HG02840 (cell line): ENCODE results near the gene AHDC1.
"Not testable (repeated sequence)": the region's sequence is repeated elsewhere in the genome, so short reads cannot be mapped to it uniquely, and the experiment has no call there.

Experiments
- ATAC-seq: cut with Tn5 transposase; IDR thresholded peaks from one replicate; pipeline ENCODE4 v1.9.1; 2021; ENCODE audit warnings: mild to moderate bottlenecking, moderate library complexity, moderate number of reproducible peaks; ENCODE audit not compliant: unreplicated experiment, low FRiP score

AHDC1 gene

GRCh38 chr1:27520651-27521050 lies 83.3 kb downstream of the AHDC1 start:
- no peak for ATAC-seq

DNA sequence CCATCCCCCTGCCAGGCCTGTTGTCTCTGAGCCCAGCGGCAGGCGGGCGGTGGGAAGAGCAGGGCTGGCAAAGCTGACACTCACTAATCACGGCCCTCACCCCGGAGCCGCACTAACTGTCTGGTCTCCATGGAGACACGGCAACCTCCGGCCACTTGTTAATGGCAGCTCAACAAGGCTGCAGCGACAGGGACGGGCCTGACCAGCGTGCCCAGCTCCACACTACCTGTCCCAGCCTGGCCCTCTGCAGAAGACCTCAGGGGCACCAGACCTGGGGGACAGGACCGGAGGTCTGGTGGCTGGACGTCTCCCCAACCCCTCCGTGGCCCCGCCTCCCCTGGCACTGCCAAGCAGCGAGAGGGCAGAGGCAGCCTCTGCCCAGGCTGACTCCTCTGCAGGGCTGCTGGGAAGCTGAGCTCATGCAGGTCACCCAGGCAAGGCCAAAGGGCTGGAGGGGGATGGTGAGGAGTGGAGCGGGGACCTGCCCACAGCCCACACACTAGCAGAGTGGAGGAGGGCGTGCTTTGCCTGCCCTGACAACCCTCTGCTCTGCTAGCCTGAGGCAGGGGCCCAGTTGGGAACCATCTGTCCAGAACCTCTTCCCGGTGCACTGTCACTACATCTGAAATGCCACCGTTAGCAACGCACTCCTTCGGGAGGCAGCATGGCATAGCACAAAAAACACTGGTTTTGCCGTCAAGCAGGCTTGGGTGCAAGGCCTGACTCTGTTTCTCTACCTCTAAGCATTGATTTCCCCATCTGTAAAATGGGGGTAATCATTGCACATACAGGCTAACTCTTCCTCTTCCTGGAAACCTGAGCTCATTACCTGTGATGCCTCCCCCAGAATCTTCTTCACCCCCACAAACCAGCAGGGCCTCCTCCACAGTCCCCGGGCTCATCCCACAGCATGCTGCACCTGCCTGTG lies 84.3 kb downstream of the AHDC1 start:
- ATAC-seq = no peak

DNA sequence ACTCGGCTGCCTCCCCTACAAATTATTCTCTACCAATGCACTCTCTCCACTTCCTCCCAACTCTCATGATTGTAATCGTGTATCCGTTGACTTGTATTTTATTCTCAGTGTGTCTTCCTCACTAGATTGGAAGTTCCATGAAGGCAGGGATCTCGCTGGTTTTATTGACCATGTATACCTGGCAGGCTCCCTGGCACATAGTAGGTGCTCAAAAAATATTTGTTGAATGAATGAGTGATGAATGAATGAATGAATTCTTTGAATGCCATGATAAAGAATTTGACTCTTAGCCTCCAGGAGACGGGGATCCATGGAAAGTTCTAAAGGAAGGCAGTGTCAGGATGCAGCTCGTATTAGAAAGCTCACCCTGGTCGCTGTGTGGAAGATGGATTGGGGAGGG lies 85.1 kb downstream of the AHDC1 start:
- ATAC-seq = no peak

DNA sequence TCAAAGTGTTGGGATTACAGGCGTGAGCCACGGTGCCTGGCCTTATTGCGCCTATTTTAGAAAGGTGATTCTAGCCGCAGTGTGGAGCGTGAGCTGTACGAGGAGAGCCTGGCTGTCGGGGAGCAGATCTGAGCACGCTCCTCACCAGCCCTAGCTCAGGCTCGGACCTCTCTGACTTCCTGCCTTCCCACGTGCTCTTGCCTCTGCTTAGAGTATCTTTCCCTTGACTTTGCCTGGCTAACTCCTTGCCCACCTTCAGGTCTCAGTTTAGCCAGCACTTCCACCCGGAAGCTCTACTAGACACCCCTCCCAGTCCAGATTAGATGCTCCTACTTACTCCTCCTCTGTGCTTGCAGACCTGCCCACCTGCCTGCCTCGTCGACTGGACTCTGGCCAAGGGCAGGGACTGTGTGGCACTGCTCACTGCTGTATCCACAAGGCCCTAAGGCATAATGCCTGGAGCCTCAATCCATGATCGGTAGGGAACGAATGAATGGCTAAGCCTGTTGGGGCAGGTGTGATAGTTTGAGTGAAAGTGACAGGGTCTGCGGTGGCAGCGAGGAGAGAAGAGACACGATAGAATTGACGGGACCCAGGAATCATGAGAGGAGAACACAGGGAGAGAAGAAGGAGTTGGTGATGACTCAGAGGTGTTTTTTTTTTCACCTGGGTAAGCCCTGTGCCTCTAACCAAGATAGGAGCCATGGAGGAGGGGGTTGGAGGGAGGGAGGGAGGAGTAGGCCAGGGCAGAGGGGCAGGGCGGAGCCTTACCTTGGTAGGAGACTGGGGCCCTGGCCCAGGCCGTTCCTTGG lies 85.8 kb downstream of the AHDC1 start:
- no peak for ATAC-seq

GRCh38 chr1:27517301-27517700 lies 86.6 kb downstream of the AHDC1 start:
- ATAC-seq = no peak

DNA sequence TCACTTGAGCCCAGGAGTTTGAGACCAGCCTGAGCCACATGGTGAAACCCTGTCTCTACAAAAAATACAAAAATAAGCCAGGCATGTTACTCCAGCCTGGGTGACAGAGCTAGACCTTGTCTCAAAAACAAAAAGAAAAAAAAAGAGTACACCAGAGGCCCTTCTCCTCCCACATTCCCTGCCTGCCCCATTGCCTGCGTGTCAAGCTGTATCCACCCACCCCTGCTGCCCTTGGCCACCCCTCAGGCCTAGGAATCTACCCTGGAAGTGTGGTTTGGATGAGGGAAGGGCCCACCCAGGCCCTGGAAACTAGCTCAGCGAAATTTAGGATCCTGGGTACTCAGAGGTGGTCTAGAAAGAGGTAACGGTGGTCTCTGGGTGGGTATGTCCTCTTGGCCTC lies 88.3 kb downstream of the AHDC1 start:
- ATAC-seq = no peak

DNA sequence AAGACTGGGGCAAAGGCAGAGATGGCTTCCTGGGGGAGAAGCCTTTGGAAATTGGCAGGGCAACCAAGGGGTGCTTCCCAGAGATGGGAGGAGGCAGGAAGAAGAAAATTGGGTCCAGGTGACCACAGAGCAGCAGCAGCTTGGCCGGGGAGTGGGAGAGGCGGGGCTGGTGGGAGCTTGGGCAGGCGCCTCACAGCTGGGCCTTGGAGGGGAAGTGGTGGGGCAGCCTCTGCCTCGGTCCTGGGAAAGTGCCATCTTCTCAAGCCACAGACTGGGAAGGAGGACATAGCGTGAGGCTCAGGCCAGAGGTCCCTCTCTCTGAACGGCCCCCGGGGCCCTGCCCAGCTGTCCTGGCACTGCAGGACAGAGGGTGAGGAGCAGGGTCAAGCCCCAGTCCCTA lies 90.0 kb downstream of the AHDC1 start:
- no peak for ATAC-seq

DNA sequence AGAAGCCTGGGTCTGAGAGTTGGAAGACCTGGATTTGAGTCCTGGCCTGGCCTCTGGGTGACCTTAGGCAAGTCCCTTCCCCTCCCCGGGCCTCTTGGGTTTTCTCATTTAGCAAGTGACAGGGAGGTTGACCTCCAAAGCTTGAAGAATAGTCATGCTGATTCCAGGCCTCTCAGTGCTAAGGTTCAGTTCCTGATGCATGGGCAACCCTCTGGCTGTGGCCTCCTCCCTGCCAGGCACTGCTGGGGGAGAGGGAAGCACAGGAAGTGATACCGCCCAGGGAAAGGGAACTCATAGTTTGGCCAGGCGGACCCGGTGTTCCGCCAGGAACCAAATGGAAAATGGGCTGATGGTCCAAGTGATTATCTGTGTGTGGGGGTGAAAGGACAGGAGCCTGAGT lies 90.4 kb downstream of the AHDC1 start:
- no peak for ATAC-seq

- ATAC-seq = no peak
Observed at GRCh38 chr1:27509127-27510080, 94.5 kb downstream of the AHDC1 start.

DNA sequence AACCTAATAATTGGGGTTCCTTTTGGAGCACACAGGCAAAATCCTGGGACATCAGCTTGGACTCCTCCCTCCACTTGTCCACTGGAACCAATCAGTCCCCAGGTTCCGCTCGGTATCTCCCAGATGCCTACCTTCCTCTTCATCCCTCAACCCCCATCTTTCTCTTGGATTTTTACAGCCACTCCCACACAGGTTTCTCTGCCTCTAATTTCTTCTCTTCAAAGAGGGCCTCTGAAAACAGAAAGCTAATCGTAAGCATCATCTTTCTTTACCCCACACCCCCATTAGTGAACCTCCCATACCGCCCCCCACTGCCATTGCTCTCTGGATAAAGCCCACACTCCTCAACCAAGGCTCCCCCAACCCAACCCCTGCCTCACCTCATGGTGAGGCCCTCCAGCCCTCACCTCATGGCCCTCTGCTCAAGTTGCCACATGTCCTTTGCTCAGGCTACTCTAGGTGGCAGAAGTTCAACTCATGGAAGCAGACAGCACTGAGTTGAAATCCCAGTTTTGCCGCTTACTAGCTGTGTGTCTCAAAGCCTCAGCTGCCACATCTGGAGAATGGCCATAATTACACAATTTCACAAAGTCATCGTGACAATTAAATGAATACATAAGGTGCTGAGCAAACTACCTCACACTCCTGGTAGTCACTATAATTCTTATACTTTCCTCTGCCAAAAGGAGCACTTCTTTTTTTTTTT lies 95.8 kb downstream of the AHDC1 start:
- ATAC-seq = no peak

DNA sequence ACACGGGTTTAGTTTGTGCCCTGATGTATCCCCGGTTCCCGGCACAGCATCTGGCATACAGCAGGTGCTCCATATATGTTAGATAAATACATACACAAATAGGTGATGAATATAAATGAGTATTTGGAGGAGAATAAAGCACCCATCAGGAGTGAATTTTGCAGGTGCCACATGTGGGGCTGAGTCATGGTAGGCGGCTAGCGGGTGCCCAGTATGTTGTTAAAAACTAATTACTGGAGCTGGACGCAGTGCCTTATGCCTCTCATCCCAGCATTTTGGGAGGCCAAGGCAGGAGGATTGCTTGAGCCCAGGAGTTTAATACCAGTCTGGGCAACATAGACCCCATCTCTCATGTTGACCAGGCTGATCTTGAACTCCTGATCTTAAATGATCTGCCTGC lies 97.2 kb downstream of the AHDC1 start:
- ATAC-seq = no peak

- ATAC-seq = no peak
Observed at GRCh38 chr1:27505420-27505680, 98.6 kb downstream of the AHDC1 start.

GRCh38 chr1:27504588-27505419 lies 99.1 kb downstream of the AHDC1 start:
- no peak for ATAC-seq

- ATAC-seq = no peak
Observed at GRCh38 chr1:27503844-27504587, 99.9 kb downstream of the AHDC1 start.

DNA sequence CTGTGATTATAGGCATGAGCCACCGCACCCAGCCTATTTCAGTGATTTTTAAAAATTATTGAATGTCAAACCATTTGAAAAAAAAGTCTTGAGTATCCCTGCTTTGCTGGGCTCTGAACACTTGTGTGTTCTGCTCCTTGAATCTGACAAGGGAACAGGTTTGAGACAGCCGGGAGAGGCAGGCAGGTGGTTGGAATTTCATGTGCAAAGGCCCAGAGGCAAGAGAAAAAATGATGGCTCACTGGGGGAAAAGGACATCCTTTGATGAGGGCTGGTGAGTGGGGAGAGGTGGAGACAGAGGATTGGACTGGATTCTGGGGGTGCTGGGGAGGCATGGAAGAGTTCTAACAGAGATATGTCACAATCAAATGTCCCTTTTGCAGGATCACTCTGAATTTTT lies 100.9 kb downstream of the AHDC1 start:
- ATAC-seq = no peak

DNA sequence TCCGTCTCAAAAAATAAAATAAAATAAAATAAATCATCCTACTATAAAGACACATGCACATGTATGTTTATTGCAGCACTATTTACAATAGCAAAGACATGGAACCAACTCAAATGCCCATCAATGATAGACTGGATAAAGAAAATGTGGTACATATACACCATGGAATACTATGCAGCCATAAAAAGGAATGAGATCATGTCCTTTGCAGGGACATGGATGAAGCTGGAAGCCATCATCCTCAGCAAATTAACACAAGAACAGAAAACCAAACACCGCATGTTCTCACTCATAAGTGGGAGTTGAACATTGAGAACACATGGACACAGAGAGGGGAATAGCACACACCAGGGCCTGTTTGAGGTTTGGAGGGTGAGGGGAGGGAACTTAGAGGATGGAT lies 102.8 kb downstream of the AHDC1 start:
- ATAC-seq = not testable (repeated sequence)

DNA sequence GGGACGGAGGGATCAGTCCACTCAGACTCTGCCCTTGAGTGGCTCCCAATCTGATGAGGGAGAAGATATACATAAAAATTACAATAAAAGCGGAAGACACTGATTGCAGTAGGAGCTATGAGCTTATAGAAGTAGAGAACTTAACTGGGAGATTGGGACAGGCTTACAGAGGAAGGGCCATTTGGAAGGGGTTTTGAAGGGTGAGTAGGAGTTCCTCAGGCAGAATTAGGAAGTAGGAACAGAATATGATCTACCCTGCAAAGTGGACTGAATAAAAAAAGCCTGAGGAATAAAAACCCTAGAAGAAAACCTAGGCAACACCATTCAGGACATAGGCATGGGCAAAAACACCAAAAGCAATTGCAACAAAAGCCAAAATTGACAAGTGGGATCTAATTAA lies 104.8 kb downstream of the AHDC1 start:
- ATAC-seq = no peak

- ATAC-seq = no peak
Observed at GRCh38 chr1:27496604-27497155, 107.3 kb downstream of the AHDC1 start.
